Naive thymus-derived CD8-positive, alpha-beta T cell (primary cell): ENCODE data around the gene BCHE. TPM values are rescaled to one million over a fixed set of nuclear protein-coding genes. Genes with fewer than 3 reads are reported as not detected.
"Not testable (repeated sequence)": the region's sequence is repeated elsewhere in the genome, so short reads cannot be mapped to it uniquely, and the experiment has no call there.

Experiments used
- ATAC-seq, 2 donors: fragments of 150-1000 bp; cut with Tn5 transposase in 1 of 2; sonication (Bioruptor Pico), chemical (Tn5 transposase) in 1 of 2; 1 replicate in 1 of 2; 2 replicates in 1 of 2; pipeline ENCODE4 v1.10.0; 2021; ENCODE audit warnings: mild to moderate bottlenecking in 2 of 2, moderate library complexity in 2 of 2
- POLR2A ChIA-PET: fragments of 350-600 bp; sonication (Branson Sonifier 250); formaldehyde crosslinking; loops from one replicate; lab custom pipeline; 2021; ENCODE audit warnings: antibody characterized with exemption; lab: Charles Lee
- DNase-seq, 10 donors: peaks; one replicate each; pipeline versions ENCODE4 v3.0.0 to v3.0.0-alpha.2; 2020 to 2022
- H3K27ac Mint-ChIP-seq, 10 donors: one replicate each; pipeline ENCODE4 v1.8.0; 2020 to 2022; ENCODE audit warnings: mild to moderate bottlenecking in 10 of 10, mixed read lengths in 10 of 10, moderate library complexity in 4 of 10, inconsistent platforms in 1 of 10
- H3K27me3 Mint-ChIP-seq, 5 donors: one replicate each; pipeline ENCODE4 v1.8.0; 2021 to 2022; ENCODE audit warnings: mixed read lengths in 5 of 5
- H3K36me3 Mint-ChIP-seq, 3 donors: one replicate each; pipeline ENCODE4 v1.8.0; 2020 to 2022; ENCODE audit warnings: mixed read lengths in 3 of 3, mild to moderate bottlenecking in 2 of 3, inconsistent platforms in 1 of 3
- H3K4me1 Mint-ChIP-seq, 4 donors: one replicate each; pipeline ENCODE4 v1.8.0; 2021 to 2022; ENCODE audit warnings: mixed read lengths in 4 of 4
- H3K4me3 Mint-ChIP-seq, 10 donors: one replicate each; pipeline ENCODE4 v1.8.0; 2020 to 2022; ENCODE audit warnings: mild to moderate bottlenecking in 10 of 10, mixed read lengths in 10 of 10, moderate library complexity in 6 of 10, inconsistent platforms in 1 of 10
- H3K9me3 Mint-ChIP-seq, 9 donors: one replicate each; pipeline ENCODE4 v1.8.0; 2020 to 2022; ENCODE audit warnings: mixed read lengths in 9 of 9, mild to moderate bottlenecking in 3 of 9, inconsistent platforms in 1 of 9, moderate library complexity in 1 of 9
- polyA plus RNA-seq, 3 donors: library from polyadenylated mRNA; unstranded; fragments of 300-500 nt; fragmentation: Illumina TruSeq; gene quantifications; one replicate each; pipeline ENCODE4 v1.2.3, GENCODE V29; 2021
- total RNA-seq, 8 experiments: library from RNA in 2 of 8; stranded (reverse) in 2 of 8; gene quantifications; one replicate each; pipeline ENCODE4 v1.2.3 and lab custom pipeline; 2021 to 2026

Gene BCHE
- total and polyA plus RNA-seq, 5 experiments from 2014 or later: not detected

DNA sequence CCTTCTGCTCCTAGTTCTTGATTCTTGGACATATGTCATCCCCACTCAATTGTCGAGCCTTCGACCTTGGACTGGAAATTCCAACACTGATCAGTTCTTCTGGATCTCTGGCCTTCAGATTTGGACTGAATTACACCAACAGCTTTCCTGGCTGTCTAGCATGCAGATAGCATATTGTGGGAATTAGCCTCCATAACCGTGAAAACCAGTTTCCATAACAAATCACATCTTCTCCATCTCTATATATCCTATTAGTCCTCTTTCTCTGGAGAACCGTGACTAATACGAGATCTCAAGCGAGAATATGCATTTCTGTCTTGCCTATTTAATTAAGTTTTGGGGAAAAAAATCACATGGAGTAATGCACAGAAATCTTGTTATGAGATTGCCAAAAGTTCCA is 8.8 kb upstream of the BCHE start:
- H3K9me3 Mint-ChIP-seq: peaks cover 0 to 8% (median 0%) of the 10 kb centered on the region in 9 donors
- no peaks in the 10 kb centered on the region for H3K27me3 Mint-ChIP-seq
- POLR2A ChIA-PET: no interaction called here
- no peaks in the 10 kb centered on the region for H3K36me3 Mint-ChIP-seq
- ATAC-seq: no peak
- no peak overlapping the region for H3K27ac Mint-ChIP-seq
- H3K4me3 Mint-ChIP-seq: no peak overlapping the region
- H3K4me1 Mint-ChIP-seq: no peaks in the 10 kb centered on the region
- DNase-seq: no peak

DNA sequence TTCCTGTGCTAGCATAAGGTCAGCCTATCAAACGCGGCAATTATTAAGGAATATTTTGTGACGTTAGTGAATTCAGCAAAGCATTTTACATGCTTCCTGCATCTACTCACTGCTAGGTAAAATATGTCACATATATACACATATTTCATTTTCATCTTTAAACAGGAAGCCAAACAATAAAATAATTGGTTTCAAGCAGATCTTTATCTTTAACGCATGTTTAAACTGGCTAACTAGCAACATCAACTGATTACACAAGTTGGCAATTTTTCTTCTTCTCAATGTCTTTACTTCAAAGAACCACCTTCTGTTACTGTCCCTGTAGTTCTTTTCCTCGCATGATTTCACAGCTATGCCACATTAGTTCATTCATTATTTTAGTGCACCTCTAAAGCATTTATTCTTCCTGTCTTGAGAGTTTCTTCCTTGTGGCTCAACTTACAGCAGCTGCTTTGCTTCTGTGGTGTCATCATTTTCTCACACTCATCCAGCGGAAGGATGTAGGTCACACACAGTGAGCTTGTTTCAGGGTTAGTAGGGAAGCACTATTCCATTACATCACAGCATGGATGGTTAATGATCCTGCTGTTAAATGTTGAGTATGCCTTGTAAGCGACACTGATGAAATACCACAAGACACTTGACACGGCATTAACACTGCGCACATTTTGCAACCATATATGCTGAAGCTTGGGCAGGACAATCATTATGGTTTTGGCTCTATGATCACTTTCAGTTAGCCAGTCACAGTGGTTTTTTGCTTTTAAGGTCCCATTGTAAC is 2.3 kb upstream of the BCHE start:
- no peaks in the 10 kb centered on the region for H3K4me1 Mint-ChIP-seq
- H3K4me3 Mint-ChIP-seq: no peak overlapping the region
- ATAC-seq (no peak), DNase-seq (no peak)
- POLR2A ChIA-PET: no interaction called here
- H3K36me3 Mint-ChIP-seq: no peaks in the 10 kb centered on the region
- H3K27ac Mint-ChIP-seq: no peak overlapping the region
- H3K9me3 Mint-ChIP-seq: peaks cover 0 to 3% (median 0%) of the 10 kb centered on the region in 9 donors
- H3K27me3 Mint-ChIP-seq: no peaks in the 10 kb centered on the region

DNA sequence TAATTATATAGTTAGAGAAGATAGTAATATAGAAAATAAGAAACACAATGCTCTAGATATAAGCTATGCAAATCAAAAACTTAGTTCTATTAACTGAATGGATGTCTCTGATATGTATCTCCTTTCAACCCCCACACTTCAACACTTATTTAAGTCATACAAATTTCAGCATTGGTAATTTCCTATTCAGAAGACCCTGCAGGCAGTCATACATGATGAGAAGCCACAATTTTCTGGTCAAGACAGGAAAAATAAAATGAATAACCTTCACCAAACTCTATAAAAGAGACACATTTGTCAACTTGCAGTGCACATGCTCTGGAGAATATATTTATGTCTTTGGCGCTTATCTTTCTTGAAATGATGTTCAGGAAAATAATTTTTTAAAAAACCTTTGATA is 578 bp upstream of the BCHE start:
- no peaks in the 10 kb centered on the region for H3K27me3 Mint-ChIP-seq
- DNase-seq (no peak), ATAC-seq (no peak)
- no peak overlapping the region for H3K27ac Mint-ChIP-seq
- POLR2A ChIA-PET: no interaction called here
- no peaks in the 10 kb centered on the region for H3K36me3 Mint-ChIP-seq
- H3K4me1 Mint-ChIP-seq: no peaks in the 10 kb centered on the region
- no peak overlapping the region for H3K4me3 Mint-ChIP-seq
- H3K9me3 Mint-ChIP-seq: peaks cover 0 to 3% (median 0%) of the 10 kb centered on the region in 9 donors

DNA sequence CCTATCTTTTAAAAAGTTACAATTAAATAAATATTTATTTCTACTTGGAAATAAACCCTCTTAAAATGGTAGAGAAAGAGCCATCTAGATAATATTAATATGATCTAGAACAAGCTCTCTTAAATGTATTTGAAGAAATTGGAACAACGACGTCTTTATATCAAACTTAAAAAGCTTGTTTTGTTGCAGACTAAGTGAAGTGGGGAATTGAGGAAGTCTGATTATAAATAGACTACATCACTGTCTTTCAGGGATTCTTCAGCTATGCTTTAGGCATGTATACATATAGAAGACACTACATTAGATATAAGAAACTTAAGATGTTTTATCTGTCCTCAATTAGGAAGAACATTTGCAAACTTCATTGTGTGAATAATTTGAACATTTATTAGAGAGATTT is 1.8 kb downstream of the BCHE start:
- ATAC-seq: no peak
- Mint-ChIP-seq H3K36me3 (no peaks in the 10 kb centered on the region), H3K9me3 (peaks cover 0 to 5% (median 0%) of the 10 kb centered on the region in 9 donors), H3K4me1 (no peaks in the 10 kb centered on the region), H3K27me3 (no peaks in the 10 kb centered on the region), H3K27ac (no peak overlapping the region), H3K4me3 (no peak overlapping the region)
- POLR2A ChIA-PET: no interaction called here
- DNase-seq: no peak

DNA sequence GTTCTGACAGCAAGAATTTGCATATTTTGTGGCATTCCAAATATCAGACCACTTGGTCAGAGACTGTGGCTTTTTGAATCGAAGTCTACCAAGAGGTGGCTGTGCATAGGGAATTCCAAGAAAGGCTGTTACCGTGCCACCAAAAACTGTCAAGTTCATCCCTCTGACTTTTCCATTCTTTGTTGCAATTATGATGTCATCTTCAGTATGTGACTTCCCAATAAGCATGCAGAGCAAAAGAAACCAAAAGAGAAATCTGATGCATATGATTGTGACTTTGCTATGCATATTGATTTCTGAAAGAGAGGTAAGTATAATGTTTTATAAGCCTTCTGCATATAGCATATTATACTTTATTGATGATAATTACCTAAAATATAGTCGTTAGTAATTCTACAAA is 6.5 kb downstream of the BCHE start:
- Mint-ChIP-seq H3K27ac (no peak overlapping the region), H3K27me3 (no peaks in the 10 kb centered on the region), H3K36me3 (no peaks in the 10 kb centered on the region), H3K9me3 (peaks cover 0 to 11% (median under 1%) of the 10 kb centered on the region in 9 donors), H3K4me3 (no peak overlapping the region), H3K4me1 (no peaks in the 10 kb centered on the region)
- no peak for DNase-seq
- POLR2A ChIA-PET: no interaction called here
- ATAC-seq: no peak

DNA sequence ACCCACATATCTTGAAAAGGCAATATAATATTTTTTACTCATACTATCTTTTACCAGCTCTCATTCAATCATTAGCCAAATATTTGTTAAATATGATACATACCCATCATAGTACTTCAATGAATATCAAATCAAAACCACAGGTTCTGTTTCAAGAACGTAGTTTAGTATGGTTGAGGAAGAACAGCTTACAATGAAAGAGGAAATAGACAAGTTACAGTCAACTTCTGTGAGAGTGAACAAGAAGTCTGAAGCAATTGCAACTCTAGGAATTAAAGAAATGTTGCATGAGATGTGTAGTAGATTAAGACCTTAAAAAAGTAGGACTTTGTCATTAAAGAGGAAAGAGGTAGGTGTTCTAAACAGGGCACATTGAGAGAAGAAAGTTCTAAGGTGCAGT is 9.3 kb downstream of the BCHE start:
- ATAC-seq (no peak), DNase-seq (no peak)
- no peaks in the 10 kb centered on the region for H3K27me3 Mint-ChIP-seq
- H3K27ac Mint-ChIP-seq: no peak overlapping the region
- no peaks in the 10 kb centered on the region for H3K36me3 Mint-ChIP-seq
- H3K4me1 Mint-ChIP-seq: no peaks in the 10 kb centered on the region
- POLR2A ChIA-PET: no interaction called here
- peaks cover 0 to 11% (median 2%) of the 10 kb centered on the region in 9 donors for H3K9me3 Mint-ChIP-seq
- no peak overlapping the region for H3K4me3 Mint-ChIP-seq

DNA sequence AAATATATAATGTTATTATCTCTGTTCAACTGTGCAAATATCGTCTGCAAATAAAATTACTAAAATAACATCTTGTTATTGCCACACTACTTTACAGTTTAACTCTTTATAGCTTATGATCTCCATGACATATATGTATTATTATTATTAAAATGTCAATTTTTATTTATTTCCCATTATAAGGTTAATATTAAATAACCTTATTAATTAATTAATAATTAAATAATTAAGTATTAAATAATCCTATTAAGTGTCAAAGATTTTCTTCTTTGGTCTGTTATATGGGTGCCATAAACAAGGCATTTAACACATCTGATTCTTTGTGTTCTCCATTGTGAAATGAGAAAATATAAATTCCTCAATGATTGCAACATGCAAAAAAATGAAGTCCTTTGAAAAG is 10.0 kb downstream of the BCHE start:
- H3K9me3 Mint-ChIP-seq: peaks cover 0 to 11% (median 2%) of the 10 kb centered on the region in 9 donors
- H3K27ac Mint-ChIP-seq: no peak overlapping the region
- POLR2A ChIA-PET: no interaction called here
- no peaks in the 10 kb centered on the region for H3K4me1 Mint-ChIP-seq
- no peak overlapping the region for H3K4me3 Mint-ChIP-seq
- no peaks in the 10 kb centered on the region for H3K36me3 Mint-ChIP-seq
- ATAC-seq (no peak), DNase-seq (no peak)
- H3K27me3 Mint-ChIP-seq: no peaks in the 10 kb centered on the region

DNA sequence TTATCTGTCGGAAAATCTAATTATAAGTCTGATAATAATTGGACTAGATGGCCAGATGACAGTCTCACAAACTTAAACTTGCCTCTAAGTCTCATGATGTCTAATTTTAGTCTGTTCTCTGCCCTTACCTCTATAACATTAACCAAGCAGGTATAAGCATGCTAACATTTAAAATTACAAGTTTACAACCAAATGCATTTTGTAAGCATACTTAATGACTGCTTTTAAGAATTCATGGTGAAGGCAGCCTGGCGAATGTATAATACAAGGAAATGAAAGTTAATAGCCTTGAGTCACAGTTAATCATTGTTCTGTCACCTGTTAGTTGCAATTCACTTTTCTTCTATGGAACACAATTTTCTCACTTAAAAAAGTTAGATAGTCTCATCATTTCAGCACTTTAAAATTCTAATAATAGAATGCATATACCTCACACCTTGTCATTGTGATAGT is 16.5 kb downstream of the BCHE start:
- H3K27me3 Mint-ChIP-seq: no peaks in the 10 kb centered on the region
- no peaks in the 10 kb centered on the region for H3K36me3 Mint-ChIP-seq
- POLR2A ChIA-PET: no interaction called here
- DNase-seq (no peak), ATAC-seq (no peak)
- H3K4me3 Mint-ChIP-seq: no peak overlapping the region
- H3K9me3 Mint-ChIP-seq: peaks cover 0 to 13% (median 4%) of the 10 kb centered on the region in 9 donors
- H3K4me1 Mint-ChIP-seq: no peaks in the 10 kb centered on the region
- no peak overlapping the region for H3K27ac Mint-ChIP-seq

DNA sequence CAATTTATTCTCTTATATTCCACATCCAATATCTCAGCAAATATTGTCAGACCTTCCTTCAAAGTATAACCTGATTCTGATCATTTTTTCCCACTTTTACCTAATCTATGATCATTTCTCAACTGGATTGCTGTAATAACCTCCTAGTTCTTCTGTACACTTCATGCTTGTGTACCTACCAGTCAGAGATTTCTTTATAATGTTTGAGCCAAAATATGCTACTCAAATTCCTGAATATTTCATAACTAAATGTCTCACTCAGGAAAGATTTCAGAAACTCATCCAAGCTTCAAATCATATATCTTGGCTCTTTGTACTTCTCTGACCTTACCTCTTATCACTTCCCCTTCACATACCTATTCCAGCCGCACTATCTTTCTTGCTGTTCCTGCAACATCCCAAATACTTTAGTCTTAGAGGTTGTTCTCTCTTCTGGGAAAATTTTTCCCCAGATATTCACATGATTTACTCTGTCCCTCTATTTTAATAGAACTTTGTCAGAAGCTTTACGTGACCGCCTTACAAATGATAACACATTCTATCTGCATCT is 20.0 kb downstream of the BCHE start:
- Mint-ChIP-seq H3K4me1 (no peaks in the 10 kb centered on the region), H3K4me3 (no peak overlapping the region), H3K27ac (no peak overlapping the region), H3K36me3 (no peaks in the 10 kb centered on the region), H3K9me3 (peaks cover 0 to 16% (median 4%) of the 10 kb centered on the region in 9 donors), H3K27me3 (no peaks in the 10 kb centered on the region)
- DNase-seq: no peak
- no peak for ATAC-seq
- POLR2A ChIA-PET: no interaction called here

DNA sequence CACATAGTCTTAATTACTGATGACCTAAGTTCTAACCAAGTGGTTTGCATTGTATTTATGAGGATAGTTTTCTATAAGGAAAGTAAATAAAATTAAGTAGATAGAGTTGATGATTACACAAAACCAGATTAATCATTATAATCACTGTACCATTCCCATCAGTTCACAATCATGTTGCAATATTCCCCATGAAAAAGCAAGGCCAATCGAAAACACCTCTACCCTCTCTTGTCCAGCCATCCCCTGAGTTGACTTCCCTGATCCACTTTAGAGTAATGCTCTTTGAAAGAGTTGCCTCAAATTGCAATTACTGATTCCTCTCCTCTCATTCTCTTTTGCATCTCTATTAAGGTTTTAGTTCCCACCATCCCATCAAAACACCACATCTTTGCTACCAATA is 21.0 kb downstream of the BCHE start:
- H3K27me3 Mint-ChIP-seq: no peaks in the 10 kb centered on the region
- DNase-seq: no peak
- no peaks in the 10 kb centered on the region for H3K4me1 Mint-ChIP-seq
- no peak for ATAC-seq
- POLR2A ChIA-PET: no interaction called here
- no peak overlapping the region for H3K27ac Mint-ChIP-seq
- H3K9me3 Mint-ChIP-seq: peaks cover 0 to 16% (median 4%) of the 10 kb centered on the region in 9 donors
- no peaks in the 10 kb centered on the region for H3K36me3 Mint-ChIP-seq
- no peak overlapping the region for H3K4me3 Mint-ChIP-seq

DNA sequence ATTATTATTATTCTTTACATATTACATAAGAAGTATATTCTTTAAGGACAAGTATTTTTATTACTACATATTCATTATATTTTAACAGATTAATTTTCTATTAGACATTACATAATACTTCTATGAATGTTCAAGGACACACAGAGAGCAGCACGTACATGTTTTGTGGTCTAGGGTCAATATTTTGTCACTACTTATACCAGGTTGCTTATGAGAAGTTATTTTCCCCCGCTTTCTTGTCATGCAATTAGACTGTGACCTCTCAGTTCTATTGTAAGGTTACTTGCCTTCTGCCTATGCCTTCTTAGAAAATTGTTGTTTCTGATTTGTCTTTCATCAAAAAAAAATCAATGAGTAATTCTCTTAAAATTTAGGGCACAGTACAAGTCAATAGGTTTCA is 21.5 kb downstream of the BCHE start:
- no peak overlapping the region for H3K4me3 Mint-ChIP-seq
- no peaks in the 10 kb centered on the region for H3K27me3 Mint-ChIP-seq
- no peak for DNase-seq
- no peaks in the 10 kb centered on the region for H3K4me1 Mint-ChIP-seq
- H3K36me3 Mint-ChIP-seq: no peaks in the 10 kb centered on the region
- H3K27ac Mint-ChIP-seq: no peak overlapping the region
- no peak for ATAC-seq
- POLR2A ChIA-PET: no interaction called here
- H3K9me3 Mint-ChIP-seq: peaks cover 0 to 16% (median 4%) of the 10 kb centered on the region in 9 donors

DNA sequence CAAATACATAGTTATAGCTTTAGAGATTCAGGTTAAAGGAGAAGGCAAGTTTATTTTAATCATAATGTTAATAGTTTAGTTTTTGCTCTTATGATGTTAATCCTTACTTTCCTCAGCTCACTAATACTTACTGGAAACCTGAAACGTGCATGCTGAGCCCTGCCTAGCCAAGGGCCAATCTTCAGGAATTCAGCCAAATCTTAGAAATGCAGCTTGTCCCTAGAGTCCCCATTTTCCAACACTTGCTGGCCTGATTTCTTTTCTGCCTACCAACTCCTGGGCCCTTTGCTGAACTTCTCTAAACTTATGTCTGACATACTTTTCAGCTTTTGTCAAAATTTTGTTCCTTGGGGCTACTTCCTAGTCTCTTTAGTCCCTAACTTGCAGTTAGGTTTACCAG is 22.8 kb downstream of the BCHE start:
- Mint-ChIP-seq H3K4me3 (no peak overlapping the region), H3K27me3 (no peaks in the 10 kb centered on the region), H3K27ac (no peak overlapping the region), H3K4me1 (no peaks in the 10 kb centered on the region), H3K36me3 (no peaks in the 10 kb centered on the region), H3K9me3 (peaks cover 0 to 16% (median 4%) of the 10 kb centered on the region in 9 donors)
- ATAC-seq (no peak), DNase-seq (no peak)
- POLR2A ChIA-PET: no interaction called here

DNA sequence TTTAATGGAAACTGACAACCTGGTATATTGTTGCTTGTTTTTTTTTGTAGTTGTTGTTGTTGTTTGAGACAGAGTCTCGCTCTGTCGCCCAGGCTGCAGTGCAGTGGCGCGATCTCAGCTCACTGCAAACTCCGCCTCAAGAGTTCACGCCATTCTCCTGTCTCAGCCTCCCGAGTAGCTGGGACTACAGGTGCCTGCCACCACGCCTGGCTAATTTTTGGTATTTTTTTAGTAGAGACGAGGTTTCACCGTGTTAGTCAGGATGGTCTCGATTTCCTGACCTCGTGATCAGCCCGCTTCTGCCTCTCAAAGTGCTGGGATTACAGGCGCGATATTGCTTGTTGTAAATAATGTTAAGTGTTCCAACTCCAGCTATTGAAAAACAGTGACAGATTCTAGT is 29.3 kb downstream of the BCHE start:
- H3K4me3 Mint-ChIP-seq, DNase-seq, H3K27ac Mint-ChIP-seq, ATAC-seq, H3K4me1 Mint-ChIP-seq, H3K27me3 Mint-ChIP-seq, POLR2A ChIA-PET, H3K36me3 Mint-ChIP-seq, H3K9me3 Mint-ChIP-seq: not testable (repeated sequence)
